GM21529 (cell line): Measurements from ENCODE around the gene ANXA3.
"Not testable (repeated sequence)": the region's sequence is repeated elsewhere in the genome, so short reads cannot be mapped to it uniquely, and the experiment has no call there.

Experiments
- ATAC-seq: cut with Tn5 transposase; IDR thresholded peaks from one replicate; pipeline ENCODE4 v1.9.1; 2021; ENCODE audit not compliant: unreplicated experiment

ANXA3 gene

GRCh38 chr4:78543424-78544125 is 8.0 kb upstream of the ANXA3 start:
- no peak for ATAC-seq

- no peak for ATAC-seq
These were observed 6.9 kb upstream of the ANXA3 start for GRCh38 chr4:78544678-78545077.

DNA sequence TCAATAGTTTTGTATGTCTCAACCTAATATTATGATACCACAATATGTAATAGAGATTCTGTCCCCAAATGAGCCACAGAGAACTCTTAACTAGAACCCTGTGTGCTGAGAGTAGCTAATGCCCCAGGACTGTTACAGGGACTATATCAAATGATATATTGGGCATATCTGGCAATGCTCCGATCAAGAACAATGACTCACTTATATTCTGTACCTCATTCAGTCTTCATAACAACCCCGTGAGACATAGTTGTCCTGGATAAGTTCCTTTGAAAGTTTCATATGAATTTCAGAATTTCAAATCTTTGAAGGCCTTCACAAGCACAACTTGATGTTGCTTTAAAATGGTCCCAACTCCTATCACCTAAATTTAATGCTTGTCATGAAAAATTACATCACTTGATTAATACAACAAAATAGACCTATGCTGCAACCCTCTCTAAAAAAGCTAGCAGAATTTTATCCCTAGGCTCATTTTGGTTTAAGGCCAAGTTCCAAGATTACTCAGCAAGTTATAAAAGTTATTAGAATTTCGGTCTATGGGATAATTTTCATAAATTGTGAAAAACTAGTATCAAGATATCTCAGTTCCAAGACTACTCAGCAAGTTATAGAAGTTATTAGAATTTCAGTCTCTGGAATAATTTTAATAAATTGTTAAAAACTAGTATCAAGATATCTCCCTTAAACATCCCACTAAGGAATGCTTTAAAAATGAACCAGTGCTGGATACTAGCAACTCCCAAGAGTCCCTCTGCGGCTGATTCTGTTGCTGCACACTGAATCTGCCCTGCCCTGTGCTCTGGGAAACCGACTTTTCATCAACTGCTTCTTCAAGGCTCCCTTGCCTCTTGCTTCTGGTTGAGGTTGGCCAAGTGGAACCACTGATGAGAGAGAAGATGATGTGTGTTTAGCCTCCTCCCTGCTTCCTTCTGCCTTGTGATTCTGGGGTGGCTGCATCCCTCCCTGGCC is 6.0 kb upstream of the ANXA3 start:
- ATAC-seq: no peak

DNA sequence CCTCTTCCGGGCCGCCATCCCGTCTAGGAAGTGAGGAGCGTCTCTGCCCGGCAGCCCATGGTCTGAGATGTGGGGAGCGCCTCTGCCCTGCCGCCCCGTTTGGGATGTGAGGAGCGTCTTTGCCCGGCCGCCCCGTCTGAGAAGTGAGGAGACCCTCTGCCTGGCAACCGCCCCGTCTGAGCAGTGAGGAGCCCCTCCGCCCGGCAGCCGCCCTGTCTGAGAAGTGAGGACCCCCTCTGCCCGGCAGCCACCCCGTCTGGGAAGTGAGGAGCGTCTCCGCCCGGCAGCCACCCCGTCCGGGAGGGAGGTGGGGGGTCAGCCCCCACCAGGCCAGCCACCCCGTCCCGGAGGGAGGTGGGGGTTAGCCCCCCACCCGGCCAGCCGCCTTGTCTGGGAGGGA is 3.7 kb upstream of the ANXA3 start:
- ATAC-seq: not testable (repeated sequence)

DNA sequence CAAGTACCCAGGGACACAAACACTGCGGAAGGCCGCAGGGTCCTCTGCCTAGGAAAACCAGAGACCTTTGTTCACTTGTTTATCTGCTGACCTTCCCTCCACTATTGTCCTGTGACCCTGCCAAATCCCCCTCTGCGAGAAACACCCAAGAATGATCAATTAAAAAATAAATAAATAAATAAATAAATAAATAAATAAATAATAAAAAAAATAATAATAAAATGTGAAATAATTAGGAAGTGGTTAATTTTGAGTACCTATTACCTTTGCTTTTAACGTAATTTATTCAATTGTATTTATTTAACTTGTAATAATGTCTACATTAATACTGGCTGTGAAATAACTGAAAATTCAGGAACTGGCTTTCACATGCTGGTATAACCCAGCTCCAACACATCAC is 2.7 kb upstream of the ANXA3 start:
- ATAC-seq: not testable (repeated sequence)

DNA sequence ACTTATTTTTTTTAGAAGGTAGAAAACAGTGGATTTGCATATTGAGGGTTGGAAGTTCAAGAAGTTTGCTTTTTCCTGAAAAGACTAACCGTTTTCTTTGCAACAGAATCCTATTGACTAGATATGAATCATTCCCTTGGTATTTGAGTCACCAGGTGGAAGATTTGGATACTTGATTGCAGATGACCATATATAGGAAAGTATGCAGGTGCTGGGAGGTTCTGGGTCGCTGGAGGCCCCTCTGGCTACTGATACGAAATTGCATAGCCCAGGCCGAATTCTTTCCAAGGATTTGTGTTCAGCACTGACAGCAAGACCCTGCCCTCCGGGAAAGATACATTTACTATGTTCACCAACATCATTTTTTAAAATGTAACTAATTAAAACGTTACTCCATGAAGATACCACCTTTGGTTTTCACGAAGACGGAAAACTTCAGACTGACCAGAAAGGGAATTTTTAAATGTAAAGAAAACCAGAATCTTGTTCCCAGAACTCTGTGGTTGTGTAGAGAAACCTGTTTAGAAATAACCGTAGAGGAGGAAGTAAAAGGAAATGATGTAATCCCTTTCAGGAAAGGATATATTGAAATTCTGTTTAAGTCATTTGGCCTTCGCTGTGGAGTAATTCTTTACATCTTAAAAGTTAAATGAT is 946 bp downstream of the ANXA3 start:
- no peak for ATAC-seq

- no peak for ATAC-seq
These were observed 1.4 kb downstream of the ANXA3 start for GRCh38 chr4:78553043-78553396.

DNA sequence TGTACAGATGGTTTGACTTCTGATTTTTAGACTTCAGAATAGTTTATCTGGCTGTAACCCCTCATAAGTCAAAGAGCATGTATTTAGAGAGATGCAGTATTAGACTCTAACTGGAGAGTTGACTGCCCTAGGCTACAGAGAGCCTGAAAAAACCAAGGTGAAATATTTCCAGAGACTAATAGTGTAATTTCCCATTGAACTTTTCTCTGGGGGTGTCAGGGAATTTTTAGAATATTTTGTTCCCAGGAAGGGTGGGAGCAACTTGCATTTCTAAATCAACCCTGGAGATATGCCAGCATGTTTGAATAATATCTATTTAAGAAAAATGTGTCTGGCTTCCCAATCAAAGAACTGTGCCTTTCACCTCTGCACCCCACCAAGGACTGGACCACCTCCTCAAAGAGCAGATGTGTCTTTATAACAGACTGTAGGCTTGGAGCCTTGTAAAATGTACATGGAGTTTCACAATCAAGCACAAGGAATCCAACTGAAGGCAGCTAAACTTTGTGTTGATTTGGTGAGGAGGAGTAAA is 2.0 kb downstream of the ANXA3 start:
- ATAC-seq: no peak

DNA sequence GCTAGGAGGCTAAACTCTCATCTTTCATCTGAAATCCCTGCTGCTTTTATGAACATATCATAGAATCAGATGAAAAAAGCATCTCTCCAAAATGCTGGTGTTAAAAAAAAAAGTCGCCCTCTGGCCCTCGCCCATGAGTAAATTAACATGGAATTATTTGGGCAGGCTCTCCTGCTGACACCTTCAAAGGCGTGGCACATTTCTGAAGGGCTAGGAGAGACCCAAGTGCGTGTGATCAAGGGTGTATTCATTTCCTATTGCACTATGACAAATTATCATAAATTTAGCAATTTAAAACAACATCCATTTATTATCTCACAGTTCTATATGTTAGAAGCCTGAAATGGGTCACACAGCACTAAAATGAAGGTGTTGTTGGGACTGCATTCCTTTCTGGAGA is 5.1 kb downstream of the ANXA3 start:
- ATAC-seq: no peak

- ATAC-seq: no peak
These were observed 6.3 kb downstream of the ANXA3 start for GRCh38 chr4:78557841-78558240.

DNA sequence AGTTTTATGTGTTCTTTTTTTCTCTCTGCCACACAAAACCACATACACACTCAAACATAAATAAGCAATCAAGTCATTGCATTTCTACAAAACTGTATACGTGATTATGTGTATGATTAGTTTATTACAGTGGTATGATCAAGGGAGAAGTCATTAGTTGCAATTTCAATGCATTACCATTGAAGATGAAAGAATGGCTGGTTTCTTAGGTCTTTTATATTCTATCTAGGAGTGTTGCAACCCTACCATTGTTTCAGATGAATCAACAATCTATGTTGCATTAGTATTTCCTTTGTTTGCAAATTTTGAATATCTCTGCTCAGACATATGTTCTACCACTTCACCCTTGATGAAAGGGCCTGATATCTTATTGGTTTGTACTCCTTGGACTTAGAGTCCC is 6.8 kb downstream of the ANXA3 start:
- no peak for ATAC-seq

DNA sequence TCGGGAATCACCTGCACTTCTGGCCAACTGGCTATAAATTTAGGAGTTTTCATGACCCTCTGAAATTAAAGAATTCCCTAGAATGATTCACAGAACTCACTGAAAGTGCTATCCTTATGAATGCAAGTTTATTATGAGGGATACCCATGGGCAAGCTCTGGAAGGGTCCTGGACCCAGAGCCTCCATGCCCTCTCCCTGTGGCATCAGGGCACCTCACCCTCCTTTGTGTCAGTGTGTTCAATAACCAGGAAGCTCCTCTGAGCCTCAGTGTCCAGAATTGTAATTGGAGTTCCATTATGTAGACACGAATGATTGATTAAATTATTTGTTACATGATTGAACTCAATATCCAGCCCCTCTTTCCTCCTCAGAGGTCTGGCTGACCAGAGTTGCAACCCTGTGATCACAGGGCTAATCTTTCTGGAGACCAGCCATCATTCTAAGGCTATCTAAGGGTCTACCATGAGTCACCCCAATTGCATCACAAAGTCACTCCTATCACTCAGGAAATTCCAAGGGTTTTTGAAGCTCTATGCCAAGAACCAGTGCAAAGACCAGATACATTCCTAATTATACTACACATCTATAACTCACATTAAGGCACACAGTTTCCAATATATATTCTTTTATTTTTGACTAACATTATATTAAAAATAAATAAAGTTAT is 8.9 kb downstream of the ANXA3 start:
- ATAC-seq: no peak

DNA sequence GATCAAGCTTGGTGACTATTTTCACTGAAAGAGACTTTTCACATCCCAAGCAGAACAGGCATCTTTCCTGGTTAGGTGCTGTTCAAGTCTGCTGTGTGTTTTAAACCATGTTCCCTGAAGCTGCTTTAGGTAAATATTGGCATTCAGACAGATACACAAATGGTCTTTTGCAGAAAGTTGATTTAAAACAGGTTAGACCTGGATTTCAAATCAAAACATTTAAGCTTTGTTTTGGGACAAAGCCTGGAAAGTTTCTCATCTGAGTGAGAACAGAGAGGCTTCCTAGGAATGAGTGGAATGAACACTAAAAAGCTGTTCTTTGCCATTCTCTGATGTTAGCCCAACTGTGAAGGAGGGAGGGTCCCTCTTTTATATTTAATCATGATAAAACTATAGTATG is 10.1 kb downstream of the ANXA3 start:
- no peak for ATAC-seq

GRCh38 chr4:78562687-78563086 is 11.1 kb downstream of the ANXA3 start:
- no peak for ATAC-seq

GRCh38 chr4:78565971-78566372 is 14.4 kb downstream of the ANXA3 start:
- no peak for ATAC-seq

- peak; percentile 68 for ATAC-seq
These were observed 15.4 kb downstream of the ANXA3 start for GRCh38 chr4:78566834-78567499.

DNA sequence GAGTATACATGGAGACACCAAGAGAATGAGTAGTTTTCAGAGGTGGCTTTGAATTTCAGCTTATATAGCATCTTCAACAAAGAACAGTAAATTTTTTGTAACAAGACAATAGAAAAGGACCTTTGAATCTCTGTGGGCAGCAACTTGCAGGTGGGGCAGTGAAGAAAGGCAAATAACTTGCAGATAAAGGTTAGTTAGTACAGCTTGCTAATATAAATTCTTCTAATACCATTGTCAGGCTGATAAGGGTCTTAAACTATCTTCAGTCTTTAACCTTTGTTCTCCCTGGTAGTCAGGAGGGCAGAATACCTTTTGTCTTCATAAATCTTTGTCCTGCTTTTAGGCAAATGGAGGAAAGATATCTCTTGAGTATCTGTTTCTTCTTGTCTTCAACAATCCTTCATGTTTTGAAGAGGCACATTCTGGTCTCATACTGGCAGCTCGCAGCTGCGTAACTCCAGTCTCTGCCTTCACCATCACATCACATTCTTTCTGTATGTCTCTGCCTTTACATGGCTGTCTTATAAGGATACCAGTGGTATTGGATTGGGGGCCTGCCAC is 16.0 kb downstream of the ANXA3 start:
- ATAC-seq: no peak

GRCh38 chr4:78568640-78569305 is 17.2 kb downstream of the ANXA3 start:
- ATAC-seq: peak; percentile 57

DNA sequence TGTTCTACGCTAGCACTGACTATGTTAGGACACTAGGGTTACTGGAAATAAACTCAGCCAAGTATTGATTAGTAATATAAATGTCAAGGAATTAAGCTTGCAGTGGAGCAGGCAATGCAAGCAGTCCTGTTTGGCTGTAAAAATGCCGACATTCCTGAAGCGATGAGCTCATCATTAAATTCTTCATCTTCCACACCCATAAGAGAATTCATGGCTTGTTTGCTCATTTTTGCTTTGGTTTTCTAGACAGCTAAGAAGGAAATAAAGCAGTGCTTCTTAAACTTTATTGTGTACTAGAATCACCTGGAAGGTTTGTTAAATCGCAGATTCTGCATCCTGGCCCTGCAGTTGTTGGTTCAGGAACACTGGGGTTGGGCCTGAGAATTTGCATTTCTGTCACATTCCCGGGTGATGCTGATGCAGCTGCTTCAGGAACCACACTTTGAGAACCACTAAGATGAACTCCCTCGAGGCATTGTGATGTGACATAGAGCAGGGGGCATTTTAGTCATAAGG is 17.8 kb downstream of the ANXA3 start:
- ATAC-seq: no peak
